Measurements from ENCODE around the gene FBXO34. TPM values are rescaled to one million over a fixed set of nuclear protein-coding genes. Genes with fewer than 3 reads are reported as not detected.
A peak's percentile ranks its signal among the peaks of the same experiment; 100 is the strongest.
"Not testable (repeated sequence)": the region's sequence is repeated elsewhere in the genome, so short reads cannot be mapped to it uniquely, and the experiment has no call there.

FBXO34 gene
- total RNA-seq, 3 donors from 2014 or later: 12.9 to 16.7 (median 14.9) TPM

DNA sequence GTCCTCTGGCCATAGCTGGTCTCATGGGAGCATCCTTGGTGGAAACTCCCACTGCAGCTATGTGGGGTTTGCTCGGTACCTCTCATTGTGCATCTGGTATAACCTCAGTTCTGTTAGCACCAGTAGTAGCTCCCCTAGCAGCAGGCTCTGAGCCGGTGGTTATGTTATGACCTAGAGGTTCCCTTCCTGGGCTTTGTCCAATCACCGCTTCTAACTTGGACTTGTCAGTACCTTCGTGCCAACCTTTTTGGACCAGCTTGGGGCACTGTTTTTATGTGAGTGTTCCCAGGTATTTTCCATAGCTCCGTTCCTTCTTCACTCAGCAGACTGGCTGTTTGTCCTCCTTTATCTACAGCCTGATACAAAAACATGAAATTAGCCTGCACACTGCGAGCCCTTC lies 84.7 kb downstream of the FBXO34 start:
- H3K4me1 Mint-ChIP-seq (ENCODE audit: low read depth): peaks cover 16% of the 10 kb centered on the region
- no peak for DNase-seq

DNA sequence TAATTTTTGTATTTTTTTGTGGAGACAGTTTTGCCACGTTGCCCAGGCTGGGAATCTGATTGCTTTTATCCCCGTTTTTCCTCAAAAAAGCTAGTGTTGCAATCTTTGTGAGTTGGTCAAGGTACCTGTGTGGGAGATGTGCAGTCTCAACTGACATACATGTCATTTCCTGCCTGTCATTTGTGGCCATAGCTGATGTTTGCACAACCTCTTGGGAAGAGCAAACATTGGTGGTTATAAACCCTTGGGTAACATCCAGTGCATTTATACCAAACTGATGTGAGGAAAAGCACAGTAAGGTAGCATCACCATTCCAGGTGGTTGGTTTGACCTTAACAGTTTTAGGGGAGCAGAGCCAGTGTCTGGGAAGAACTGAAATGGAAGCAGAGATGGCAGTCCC lies 85.7 kb downstream of the FBXO34 start:
- ATAC-seq (no peak), DNase-seq (no peak)
- peaks cover 7% of the 10 kb centered on the region for H3K36me3 Mint-ChIP-seq (ENCODE audit: insufficient read depth)
- no peak overlapping the region for H3K4me3 Mint-ChIP-seq
- H3K9me3 Mint-ChIP-seq: no peaks in the 10 kb centered on the region
- H3K27me3 Mint-ChIP-seq (ENCODE audit: low read depth): no peaks in the 10 kb centered on the region
- peaks cover 21% of the 10 kb centered on the region for H3K4me1 Mint-ChIP-seq (ENCODE audit: low read depth)

More for the DNA sequence above, 84.7 kb downstream of the FBXO34 start:
- Mint-ChIP-seq H3K36me3 (ENCODE audit: insufficient read depth) (peaks cover 11% of the 10 kb centered on the region), H3K4me3 (no peak overlapping the region), H3K9me3 (no peaks in the 10 kb centered on the region), H3K27me3 (ENCODE audit: low read depth) (no peaks in the 10 kb centered on the region)
- ATAC-seq: no peak

DNA sequence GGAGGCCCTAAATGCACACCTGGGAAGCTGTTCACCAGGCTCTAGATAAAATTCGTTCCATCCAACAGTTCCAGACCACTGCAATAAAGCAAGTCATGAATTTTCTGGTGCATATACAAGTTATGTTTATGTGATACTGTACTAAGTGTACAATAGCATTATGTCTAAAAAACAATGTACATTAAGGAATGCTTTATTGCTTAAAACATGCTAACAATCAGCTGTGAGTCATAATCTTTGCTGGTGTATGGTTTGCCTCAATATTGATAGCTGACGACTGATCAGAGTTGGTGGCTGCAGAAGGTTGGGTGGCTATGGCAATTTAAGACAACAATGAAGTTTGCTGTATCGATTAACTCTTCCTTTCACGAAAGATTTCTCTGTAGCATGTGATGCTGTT lies 88.1 kb downstream of the FBXO34 start:
- no peak overlapping the region for H3K4me3 Mint-ChIP-seq
- no peak for ATAC-seq
- no peaks in the 10 kb centered on the region for H3K9me3 Mint-ChIP-seq

DNA sequence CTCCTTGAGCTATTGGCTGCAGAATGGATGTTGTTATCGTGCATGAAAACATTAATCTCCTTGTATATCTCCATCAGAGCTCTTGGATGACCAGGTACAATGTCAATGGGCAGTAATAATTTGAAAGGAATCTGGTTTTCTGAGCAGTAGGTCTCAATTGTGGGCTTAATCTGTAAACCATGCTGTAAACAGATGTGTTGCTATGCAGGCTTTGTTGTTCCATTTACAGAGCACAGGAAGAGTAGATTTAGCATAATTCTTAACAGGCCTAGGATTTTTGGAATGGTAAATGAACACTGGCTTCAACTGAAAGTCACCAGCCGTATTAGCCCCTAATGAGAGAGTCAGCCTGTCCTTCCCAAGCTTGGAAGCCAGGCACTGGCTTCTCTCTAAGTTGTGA lies 90.0 kb downstream of the FBXO34 start:
- H3K9me3 Mint-ChIP-seq: no peaks in the 10 kb centered on the region
- H3K4me1 Mint-ChIP-seq (ENCODE audit: low read depth): peaks cover 8% of the 10 kb centered on the region
- H3K27me3 Mint-ChIP-seq (ENCODE audit: low read depth): no peaks in the 10 kb centered on the region
- no peak for ATAC-seq
- no peak for DNase-seq
- no peak overlapping the region for H3K4me3 Mint-ChIP-seq
- peaks cover 13% of the 10 kb centered on the region for H3K36me3 Mint-ChIP-seq (ENCODE audit: insufficient read depth)

More for the DNA sequence above, 88.1 kb downstream of the FBXO34 start:
- no peak for DNase-seq
- Mint-ChIP-seq H3K27me3 (ENCODE audit: low read depth) (no peaks in the 10 kb centered on the region), H3K4me1 (ENCODE audit: low read depth) (peaks cover 15% of the 10 kb centered on the region), H3K36me3 (ENCODE audit: insufficient read depth) (peaks cover 11% of the 10 kb centered on the region)

DNA sequence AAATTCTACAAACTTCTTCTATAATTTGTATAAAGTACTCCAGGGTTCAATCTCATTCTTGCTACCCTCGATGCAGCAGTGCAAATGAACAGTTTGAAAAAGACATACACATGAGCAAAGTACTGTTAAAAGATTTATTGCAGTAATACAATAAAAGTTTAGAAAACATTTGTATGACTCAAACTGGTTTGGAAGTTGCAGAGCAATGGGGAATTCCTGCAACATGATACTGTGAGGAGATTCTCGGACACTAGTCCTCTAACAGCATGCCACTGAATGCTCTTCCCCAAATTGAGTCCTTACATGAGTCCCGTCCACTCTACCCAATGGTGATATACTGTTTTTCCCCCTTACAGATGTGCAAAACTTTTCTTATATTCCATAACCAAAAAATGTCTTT lies 95.0 kb downstream of the FBXO34 start:
- Mint-ChIP-seq H3K4me3 (no peak overlapping the region), H3K36me3 (ENCODE audit: insufficient read depth) (peaks cover 35% of the 10 kb centered on the region), H3K9me3 (no peaks in the 10 kb centered on the region), H3K4me1 (ENCODE audit: low read depth) (peaks cover 8% of the 10 kb centered on the region), H3K27me3 (ENCODE audit: low read depth) (no peaks in the 10 kb centered on the region)
- no peak for DNase-seq
- no peak for ATAC-seq

DNA sequence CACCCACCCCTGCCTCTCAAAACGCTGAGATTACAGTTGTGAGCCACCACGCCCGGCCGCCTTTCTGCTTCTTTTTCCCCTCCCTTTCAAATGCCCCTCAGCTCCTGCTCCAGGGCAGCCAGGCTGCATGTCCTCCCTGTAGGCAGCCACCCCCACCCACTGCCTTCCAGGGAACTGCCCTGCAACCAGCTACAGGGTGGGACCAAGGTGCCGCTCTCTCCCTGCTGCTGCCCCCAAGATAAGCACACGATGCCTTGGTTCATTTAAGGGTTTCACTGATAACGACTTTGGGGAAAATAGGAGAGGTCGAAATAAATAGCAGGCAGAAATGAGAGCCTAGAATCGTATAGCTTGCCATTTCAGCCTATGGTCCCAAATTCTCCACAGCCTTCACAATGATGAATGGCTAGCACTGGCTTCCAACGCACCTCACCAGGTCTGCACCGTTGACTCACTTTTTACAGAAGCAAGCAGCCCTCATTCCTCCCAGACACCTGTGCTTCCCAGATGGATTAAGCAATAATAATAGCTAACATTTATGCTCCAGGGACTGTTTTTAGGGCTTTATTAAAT lies 99.7 kb downstream of the FBXO34 start:
- Mint-ChIP-seq H3K4me1 (ENCODE audit: low read depth) (peaks cover 36% of the 10 kb centered on the region), H3K4me3 (no peak overlapping the region), H3K36me3 (ENCODE audit: insufficient read depth) (peaks cover 29% of the 10 kb centered on the region), H3K27me3 (ENCODE audit: low read depth) (no peaks in the 10 kb centered on the region), H3K9me3 (no peaks in the 10 kb centered on the region)
- DNase-seq (no peak), ATAC-seq (no peak)

DNA sequence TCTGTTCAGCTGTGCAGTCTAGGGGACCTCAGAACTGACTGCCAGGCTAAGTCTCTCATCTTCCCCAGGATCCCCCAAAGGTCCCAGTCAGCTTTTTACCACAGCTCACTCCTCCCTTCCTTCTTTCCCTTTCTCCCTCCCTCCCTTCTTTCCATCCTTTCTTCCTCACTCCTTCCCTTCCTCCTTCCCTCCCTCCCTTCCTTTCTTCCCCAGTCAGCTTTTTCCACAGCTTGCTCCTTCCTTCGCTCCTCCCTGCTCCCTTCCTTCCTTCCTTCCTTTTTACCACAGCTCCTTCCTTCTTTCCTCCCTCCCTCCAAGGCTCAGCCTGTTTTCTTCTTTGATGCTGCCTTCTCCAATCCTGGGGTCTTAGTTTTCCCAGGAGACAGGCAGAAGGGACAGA lies 101.2 kb downstream of the FBXO34 start:
- Mint-ChIP-seq H3K4me1 (ENCODE audit: low read depth) (peaks cover 43% of the 10 kb centered on the region), H3K36me3 (ENCODE audit: insufficient read depth) (peaks cover 40% of the 10 kb centered on the region), H3K9me3 (no peaks in the 10 kb centered on the region), H3K27me3 (ENCODE audit: low read depth) (no peaks in the 10 kb centered on the region), H3K4me3 (no peak overlapping the region)
- ATAC-seq: no peak
- DNase-seq: no peak

DNA sequence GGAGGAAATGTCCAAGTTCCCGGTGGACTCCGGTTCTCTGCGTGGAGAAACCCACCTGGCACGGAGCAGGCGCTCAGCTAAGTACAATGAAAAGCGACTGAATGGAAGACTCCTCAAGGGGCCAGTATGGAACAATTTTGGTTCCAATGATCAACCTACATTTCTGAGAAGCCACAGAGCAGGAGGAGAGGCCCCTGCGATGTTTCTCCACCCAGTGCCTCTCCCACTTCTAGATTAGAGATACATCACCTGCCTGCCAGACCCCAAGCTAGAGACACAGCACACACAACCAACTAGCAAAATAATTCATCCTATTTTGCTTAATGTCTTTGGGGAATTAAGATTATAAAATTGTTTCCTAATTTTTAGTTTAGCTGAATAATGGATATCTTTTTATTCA lies 101.6 kb downstream of the FBXO34 start:
- no peak for DNase-seq
- no peaks in the 10 kb centered on the region for H3K27me3 Mint-ChIP-seq (ENCODE audit: low read depth)
- H3K4me3 Mint-ChIP-seq: no peak overlapping the region
- H3K4me1 Mint-ChIP-seq (ENCODE audit: low read depth): peaks cover 43% of the 10 kb centered on the region
- no peaks in the 10 kb centered on the region for H3K9me3 Mint-ChIP-seq
- peaks cover 37% of the 10 kb centered on the region for H3K36me3 Mint-ChIP-seq (ENCODE audit: insufficient read depth)
- no peak for ATAC-seq

DNA sequence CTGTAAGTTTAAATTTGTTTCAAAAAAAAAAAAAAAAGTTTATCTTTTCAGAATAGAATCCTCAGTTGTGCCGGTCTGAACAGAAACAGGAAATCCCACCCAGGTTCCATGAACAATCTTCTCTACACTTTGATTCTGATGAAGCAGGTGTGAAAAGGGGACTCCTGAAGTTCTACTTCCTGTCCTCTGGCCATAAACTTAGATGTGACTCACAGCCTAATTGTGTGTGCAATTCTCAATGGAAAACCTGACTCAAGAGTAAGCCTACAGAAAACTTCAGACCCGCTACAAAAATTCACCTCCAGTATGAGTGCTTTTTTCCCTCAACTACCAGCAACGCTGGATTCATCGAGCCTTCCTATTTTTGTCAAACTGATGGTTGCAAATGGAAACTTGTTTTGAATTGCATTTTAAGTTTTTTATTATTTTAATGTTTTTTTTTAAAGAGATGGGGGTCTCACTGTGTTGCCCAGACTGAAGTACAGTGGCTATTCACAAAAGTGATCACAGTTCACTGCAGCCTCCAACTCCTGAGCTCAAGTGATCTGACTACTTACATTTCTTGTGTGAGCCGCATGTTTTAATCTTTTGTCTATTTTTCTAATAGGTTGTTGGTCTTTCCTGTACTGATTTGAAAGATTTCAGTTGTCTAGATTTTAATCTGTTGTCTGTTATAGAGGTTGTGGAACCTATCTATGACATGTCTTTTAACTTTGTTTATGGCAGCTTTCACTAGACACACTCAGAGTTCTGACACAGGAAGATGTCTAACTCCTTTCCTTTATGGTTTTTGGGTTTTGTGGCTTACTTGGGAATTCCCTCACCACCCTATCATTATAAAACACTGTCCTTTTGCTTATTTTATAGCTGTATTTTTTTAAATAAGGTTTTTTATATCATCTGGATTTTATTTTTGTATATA lies 102.8 kb downstream of the FBXO34 start:
- peaks cover 38% of the 10 kb centered on the region for H3K36me3 Mint-ChIP-seq (ENCODE audit: insufficient read depth)
- ATAC-seq: peak; percentile 86 to 88

DNA sequence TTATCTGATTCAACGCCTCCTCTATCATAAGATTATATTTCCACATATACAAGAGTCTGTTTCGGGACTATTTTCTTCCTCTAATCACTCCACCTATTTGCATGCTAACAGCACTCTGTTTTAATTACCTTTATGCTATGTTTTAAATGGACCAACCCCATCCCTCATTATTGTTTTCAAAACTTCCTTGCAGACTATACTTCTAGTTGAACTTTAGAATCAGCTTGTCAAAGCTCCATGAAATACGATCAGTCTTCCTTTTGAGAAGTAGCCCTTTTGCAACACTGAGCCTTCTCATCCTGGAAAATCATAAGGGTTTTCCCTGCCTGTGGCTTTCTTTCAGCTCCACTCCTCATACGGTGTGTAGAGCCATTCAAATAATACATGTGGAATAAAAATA lies 103.5 kb downstream of the FBXO34 start:
- H3K27me3 Mint-ChIP-seq (ENCODE audit: low read depth): no peaks in the 10 kb centered on the region
- H3K36me3 Mint-ChIP-seq (ENCODE audit: insufficient read depth): peaks cover 30% of the 10 kb centered on the region
- ATAC-seq (peak in 1 of 2 donors; percentile 8), DNase-seq (no peak)
- no peaks in the 10 kb centered on the region for H3K9me3 Mint-ChIP-seq
- H3K4me1 Mint-ChIP-seq (ENCODE audit: low read depth): peaks cover 43% of the 10 kb centered on the region
- peak overlapping the region; percentile 22 for H3K4me3 Mint-ChIP-seq

More for the DNA sequence above, 102.8 kb downstream of the FBXO34 start:
- peak; percentile 13 for DNase-seq
- peaks cover 44% of the 10 kb centered on the region for H3K4me1 Mint-ChIP-seq (ENCODE audit: low read depth)
- H3K4me3 Mint-ChIP-seq: peak overlapping the region; percentile 60
- no peaks in the 10 kb centered on the region for H3K9me3 Mint-ChIP-seq
- no peaks in the 10 kb centered on the region for H3K27me3 Mint-ChIP-seq (ENCODE audit: low read depth)

DNA sequence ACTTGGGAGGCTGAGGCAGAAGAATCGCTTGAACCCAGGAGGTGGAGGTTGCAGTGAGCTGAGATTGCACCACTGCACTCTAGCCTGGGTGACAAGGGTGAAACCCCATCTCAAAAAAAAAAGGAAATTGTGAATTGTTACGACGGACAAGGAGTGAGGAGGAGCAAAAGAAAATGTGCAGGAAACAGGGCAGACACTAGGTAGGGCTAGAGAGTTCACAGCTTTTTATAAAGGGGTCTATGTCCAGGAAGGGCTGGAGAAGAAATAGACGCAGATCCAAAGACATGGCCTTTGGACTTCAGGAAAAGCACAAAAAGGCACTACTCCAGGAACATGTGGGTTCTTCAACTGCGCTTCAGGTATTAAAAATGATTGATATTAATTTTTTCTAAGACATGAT lies 106.0 kb downstream of the FBXO34 start:
- Mint-ChIP-seq H3K9me3 (no peaks in the 10 kb centered on the region), H3K27me3 (ENCODE audit: low read depth) (no peaks in the 10 kb centered on the region), H3K36me3 (ENCODE audit: insufficient read depth) (peaks cover 40% of the 10 kb centered on the region), H3K4me3 (no peak overlapping the region), H3K4me1 (ENCODE audit: low read depth) (peaks cover 40% of the 10 kb centered on the region)
- DNase-seq (no peak), ATAC-seq (no peak)

DNA sequence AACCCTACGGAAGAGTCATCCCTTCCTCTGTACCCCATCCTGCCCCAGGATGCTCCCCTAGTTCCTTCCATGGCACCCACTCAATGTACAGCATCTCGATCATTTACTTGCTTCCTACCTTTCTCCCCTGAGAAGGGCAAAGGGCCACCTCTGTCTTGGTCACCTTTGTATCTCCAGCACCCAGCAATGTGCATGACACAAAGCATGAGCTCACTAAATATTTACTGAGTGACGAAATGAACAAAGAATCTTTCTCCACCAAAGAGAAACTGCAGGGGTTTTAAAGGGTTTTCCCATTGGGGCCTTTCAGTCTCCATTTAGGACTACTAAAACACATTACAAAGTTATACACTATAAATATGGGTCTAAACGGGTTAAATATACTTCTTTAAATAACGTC lies 109.8 kb downstream of the FBXO34 start:
- ATAC-seq (no peak), DNase-seq (no peak)
- Mint-ChIP-seq H3K27me3 (ENCODE audit: low read depth) (no peaks in the 10 kb centered on the region), H3K36me3 (ENCODE audit: insufficient read depth) (peaks cover 52% of the 10 kb centered on the region), H3K4me1 (ENCODE audit: low read depth) (peaks cover 30% of the 10 kb centered on the region), H3K9me3 (no peaks in the 10 kb centered on the region), H3K4me3 (no peak overlapping the region)

DNA sequence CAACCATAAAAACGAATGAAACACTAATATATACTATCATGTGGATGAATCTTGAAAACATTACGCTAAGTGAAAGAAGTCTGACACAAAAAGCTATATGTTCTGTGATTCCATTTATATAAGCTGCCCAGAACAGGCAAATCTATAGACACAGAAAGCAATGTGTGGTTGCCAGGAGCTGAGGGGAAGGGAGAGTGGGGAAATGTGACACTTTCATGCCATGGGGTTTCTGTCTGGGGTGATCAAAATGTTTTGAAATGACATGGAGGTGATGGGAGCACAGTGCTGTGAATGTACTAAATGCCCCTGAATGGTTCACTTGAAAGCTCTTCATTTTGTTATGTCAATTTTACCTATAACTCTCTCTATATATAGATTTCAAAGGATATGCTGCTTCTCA lies 110.3 kb downstream of the FBXO34 start:
- no peak for DNase-seq
- H3K36me3 Mint-ChIP-seq (ENCODE audit: insufficient read depth): peaks cover 47% of the 10 kb centered on the region
- no peak overlapping the region for H3K4me3 Mint-ChIP-seq
- ATAC-seq: no peak
- peaks cover 30% of the 10 kb centered on the region for H3K4me1 Mint-ChIP-seq (ENCODE audit: low read depth)
- H3K9me3 Mint-ChIP-seq: no peaks in the 10 kb centered on the region
- no peaks in the 10 kb centered on the region for H3K27me3 Mint-ChIP-seq (ENCODE audit: low read depth)

DNA sequence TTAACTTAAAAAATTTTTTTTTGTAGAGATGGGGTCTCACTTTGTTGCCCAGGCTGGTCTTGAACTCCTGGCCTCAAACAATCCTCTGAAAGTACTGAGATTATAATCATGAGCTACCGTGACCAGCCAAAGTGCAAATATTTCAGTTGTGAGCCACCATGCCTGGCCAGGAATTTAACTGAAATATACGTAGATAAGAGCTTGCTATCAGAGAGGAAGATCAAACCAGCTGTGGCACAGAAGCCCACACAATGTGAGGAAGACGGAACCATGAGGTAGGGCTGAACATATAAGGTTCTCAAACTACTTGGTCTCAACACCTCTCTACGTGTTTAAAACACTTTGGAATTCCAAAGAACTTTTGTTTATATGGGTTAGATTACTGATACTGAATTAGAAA lies 111.3 kb downstream of the FBXO34 start:
- DNase-seq: no peak
- no peaks in the 10 kb centered on the region for H3K9me3 Mint-ChIP-seq
- no peaks in the 10 kb centered on the region for H3K27me3 Mint-ChIP-seq (ENCODE audit: low read depth)
- peaks cover 45% of the 10 kb centered on the region for H3K36me3 Mint-ChIP-seq (ENCODE audit: insufficient read depth)
- H3K4me3 Mint-ChIP-seq: no peak overlapping the region
- peaks cover 38% of the 10 kb centered on the region for H3K4me1 Mint-ChIP-seq (ENCODE audit: low read depth)
- ATAC-seq: no peak

DNA sequence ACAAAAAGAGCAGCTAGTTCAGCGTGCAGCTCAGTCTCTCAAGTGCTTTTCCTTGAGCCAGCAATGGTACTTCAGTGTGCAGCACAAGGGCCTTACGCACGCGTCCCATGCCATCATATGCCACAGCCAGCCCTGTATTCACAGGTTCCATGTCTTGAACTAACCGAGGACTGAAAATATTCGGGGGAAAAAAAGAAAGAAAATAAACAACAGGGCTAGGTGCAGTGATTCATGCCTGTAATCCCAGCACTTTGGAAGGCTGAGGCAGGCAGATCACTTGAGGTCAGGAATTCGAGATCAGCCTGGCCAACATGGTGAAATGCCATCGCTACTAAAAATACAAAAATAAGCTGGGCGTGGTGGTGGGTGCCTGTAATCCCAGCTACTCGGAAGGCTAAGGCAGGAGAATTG lies 111.8 kb downstream of the FBXO34 start:
- H3K4me3 Mint-ChIP-seq; H3K9me3 Mint-ChIP-seq; DNase-seq; H3K27me3 Mint-ChIP-seq (ENCODE audit: low read depth); ATAC-seq: not testable (repeated sequence)
- Mint-ChIP-seq H3K36me3 (ENCODE audit: insufficient read depth) (peaks cover 45% of the 10 kb centered on the region), H3K4me1 (ENCODE audit: low read depth) (peaks cover 44% of the 10 kb centered on the region)
